DOHH2 (cell line): ENCODE data around the gene DACT2.
"Not testable (repeated sequence)": the region's sequence is repeated elsewhere in the genome, so short reads cannot be mapped to it uniquely, and the experiment has no call there.

ENCODE experiments used
- H3F3A ChIP-seq: fragments of 200-600 bp; sonication (generic), shearing (Covaris generic); 2 replicates; pipeline ENCODE4 v1.6.0; 2016; ENCODE audit warnings: antibody characterized with exemption, mild to moderate bottlenecking; ENCODE audit not compliant: control insufficient read depth, insufficient read depth
- H3K27ac ChIP-seq: fragments of 200-600 bp; sonication (generic); 2 replicates; pipeline ENCODE4 v1.5.1; 2014; ENCODE audit warnings: low read depth, mild to moderate bottlenecking, low read length, moderate library complexity
- H3K27me3 ChIP-seq: fragments of 200-600 bp; sonication (generic); 2 replicates; pipeline ENCODE4 v1.6.1; 2014; ENCODE audit warnings: mild to moderate bottlenecking, low read length, mixed read lengths; ENCODE audit not compliant: control insufficient read depth
- H3K36me3 ChIP-seq: fragments of 200-600 bp; sonication (generic); 2 replicates; pipeline ENCODE4 v1.6.1; 2014; ENCODE audit warnings: mild to moderate bottlenecking, low read length, moderate library complexity, mixed read lengths; ENCODE audit not compliant: control insufficient read depth
- H3K4me1 ChIP-seq: fragments of 200-600 bp; sonication (generic); 2 replicates; pipeline ENCODE4 v1.6.1; 2014; ENCODE audit warnings: mild to moderate bottlenecking, low read length, mixed read lengths; ENCODE audit not compliant: control insufficient read depth
- H3K4me2 ChIP-seq: fragments of 200-600 bp; sonication (generic); 2 replicates; pipeline ENCODE4 v1.6.0; 2014; ENCODE audit warnings: mild to moderate bottlenecking, low read length, moderate library complexity
- H3K4me3 ChIP-seq: fragments of 200-600 bp; sonication (generic); 2 replicates; pipeline ENCODE4 v1.5.1; 2014; ENCODE audit warnings: mild to moderate bottlenecking, low read length, mixed read lengths
- H3K79me2 ChIP-seq: fragments of 200-600 bp; sonication (generic); 2 replicates; pipeline ENCODE4 v1.6.1; 2014; ENCODE audit warnings: mild to moderate bottlenecking, low read length, mixed read lengths; ENCODE audit not compliant: control insufficient read depth
- H3K9me2 ChIP-seq: fragments of 200-600 bp; sonication (generic); replicated peaks from 2 replicates; pipeline ENCODE4 v1.6.1; 2014; ENCODE audit warnings: mild to moderate bottlenecking, low read length, mixed read lengths; ENCODE audit not compliant: control insufficient read depth
- H3K9me3 ChIP-seq: fragments of 200-600 bp; sonication (generic); 2 replicates; pipeline ENCODE4 v1.6.1; 2014; ENCODE audit warnings: antibody characterized with exemption, low read length, mixed read lengths; ENCODE audit not compliant: control insufficient read depth, insufficient read depth
- H4K20me1 ChIP-seq: fragments of 200-600 bp; sonication (generic); 2 replicates; pipeline ENCODE4 v1.6.0; 2014; ENCODE audit warnings: low read depth, mild to moderate bottlenecking, antibody characterized with exemption, low read length, moderate library complexity; ENCODE audit not compliant: control insufficient read depth, insufficient read depth
- EZH2phosphoT487 ChIP-seq: fragments of 200-600 bp; sonication (generic); IDR thresholded peaks from 2 replicates; pipeline ENCODE4 v1.6.1; 2017; ENCODE audit warnings: borderline replicate concordance, mild to moderate bottlenecking, antibody characterized with exemption, low read length, moderate library complexity, mixed read lengths
- TF ChIP-seq, protein P1 (sequence below): fragments of 200-600 bp; sonication (generic); IDR thresholded peaks from one replicate; pipeline ENCODE4 v1.5.1; 2014; ENCODE audit warnings: antibody characterized with exemption, mild to moderate bottlenecking, low read depth, low read length; ENCODE audit not compliant: poor library complexity, severe bottlenecking

Gene DACT2

DNA sequence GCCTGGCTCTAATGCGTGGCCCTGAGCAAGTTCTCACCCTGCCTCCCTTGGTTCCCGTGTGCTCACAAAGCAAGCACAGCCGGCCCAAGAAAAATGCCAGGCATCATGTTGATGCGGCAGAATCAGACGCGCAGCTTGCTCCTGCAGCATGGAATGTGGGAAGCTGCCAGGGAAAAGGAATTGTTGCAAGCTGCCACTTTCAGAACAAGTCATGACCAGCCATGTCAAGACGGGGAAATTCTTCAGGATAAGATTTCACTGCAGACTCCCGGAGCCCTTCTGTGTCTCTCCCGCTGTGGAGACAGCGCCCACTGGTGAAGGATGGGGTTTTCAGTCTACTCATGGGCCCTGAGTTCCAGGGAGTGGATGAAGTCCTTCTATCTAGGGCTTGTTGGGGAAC is 4.6 kb downstream of the DACT2 start:
- Histone ChIP-seq H3F3A (no peaks in the 10 kb centered on the region), H3K9me3 (peaks cover 5% of the 10 kb centered on the region; the same call in 1 of the 2 replicates), H3K4me1 (no peaks in the 10 kb centered on the region), H3K79me2 (no peaks in the 10 kb centered on the region), H3K4me2 (no peak overlapping the region), H3K4me3 (no peak overlapping the region), H3K36me3 (no peaks in the 10 kb centered on the region), H4K20me1 (no peaks in the 10 kb centered on the region), H3K27me3 (no peaks in the 10 kb centered on the region), H3K27ac (no peak overlapping the region), H3K9me2 (no peaks in the 10 kb centered on the region)
- TF ChIP-seq, protein P1, sequence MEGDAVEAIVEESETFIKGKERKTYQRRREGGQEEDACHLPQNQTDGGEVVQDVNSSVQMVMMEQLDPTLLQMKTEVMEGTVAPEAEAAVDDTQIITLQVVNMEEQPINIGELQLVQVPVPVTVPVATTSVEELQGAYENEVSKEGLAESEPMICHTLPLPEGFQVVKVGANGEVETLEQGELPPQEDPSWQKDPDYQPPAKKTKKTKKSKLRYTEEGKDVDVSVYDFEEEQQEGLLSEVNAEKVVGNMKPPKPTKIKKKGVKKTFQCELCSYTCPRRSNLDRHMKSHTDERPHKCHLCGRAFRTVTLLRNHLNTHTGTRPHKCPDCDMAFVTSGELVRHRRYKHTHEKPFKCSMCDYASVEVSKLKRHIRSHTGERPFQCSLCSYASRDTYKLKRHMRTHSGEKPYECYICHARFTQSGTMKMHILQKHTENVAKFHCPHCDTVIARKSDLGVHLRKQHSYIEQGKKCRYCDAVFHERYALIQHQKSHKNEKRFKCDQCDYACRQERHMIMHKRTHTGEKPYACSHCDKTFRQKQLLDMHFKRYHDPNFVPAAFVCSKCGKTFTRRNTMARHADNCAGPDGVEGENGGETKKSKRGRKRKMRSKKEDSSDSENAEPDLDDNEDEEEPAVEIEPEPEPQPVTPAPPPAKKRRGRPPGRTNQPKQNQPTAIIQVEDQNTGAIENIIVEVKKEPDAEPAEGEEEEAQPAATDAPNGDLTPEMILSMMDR: no peak
- TF ChIP-seq EZH2phosphoT487: no peak

DNA sequence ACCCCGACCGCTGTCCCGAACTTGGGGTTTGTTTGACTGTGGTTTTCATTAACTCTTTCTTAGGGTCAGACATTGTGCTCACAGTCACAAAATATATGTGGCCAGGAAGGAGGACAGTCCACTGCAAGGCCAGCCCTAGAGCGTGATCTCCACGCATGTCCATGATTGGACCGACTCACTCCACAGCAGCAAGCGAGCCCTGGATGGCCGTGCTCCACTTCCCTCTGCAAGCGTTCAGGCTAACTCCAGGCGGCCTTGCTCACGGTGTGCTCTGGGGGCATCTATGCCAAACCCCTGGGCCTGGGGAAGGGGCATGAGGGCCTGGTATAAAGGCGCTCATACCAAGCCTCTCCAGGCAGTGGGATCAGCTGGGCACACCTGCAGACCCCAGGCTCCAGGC is 5.6 kb downstream of the DACT2 start:
- Histone ChIP-seq H3K4me1 (no peaks in the 10 kb centered on the region), H3K4me2 (no peak overlapping the region), H3K9me2 (no peaks in the 10 kb centered on the region), H4K20me1 (no peaks in the 10 kb centered on the region), H3K27me3 (no peaks in the 10 kb centered on the region), H3F3A (no peaks in the 10 kb centered on the region), H3K9me3 (peaks cover 7% of the 10 kb centered on the region; the same call in 1 of the 2 replicates), H3K4me3 (no peak overlapping the region), H3K27ac (no peak overlapping the region), H3K79me2 (no peaks in the 10 kb centered on the region), H3K36me3 (no peaks in the 10 kb centered on the region)
- TF ChIP-seq, protein P1: no peak
- TF ChIP-seq EZH2phosphoT487: no peak

DNA sequence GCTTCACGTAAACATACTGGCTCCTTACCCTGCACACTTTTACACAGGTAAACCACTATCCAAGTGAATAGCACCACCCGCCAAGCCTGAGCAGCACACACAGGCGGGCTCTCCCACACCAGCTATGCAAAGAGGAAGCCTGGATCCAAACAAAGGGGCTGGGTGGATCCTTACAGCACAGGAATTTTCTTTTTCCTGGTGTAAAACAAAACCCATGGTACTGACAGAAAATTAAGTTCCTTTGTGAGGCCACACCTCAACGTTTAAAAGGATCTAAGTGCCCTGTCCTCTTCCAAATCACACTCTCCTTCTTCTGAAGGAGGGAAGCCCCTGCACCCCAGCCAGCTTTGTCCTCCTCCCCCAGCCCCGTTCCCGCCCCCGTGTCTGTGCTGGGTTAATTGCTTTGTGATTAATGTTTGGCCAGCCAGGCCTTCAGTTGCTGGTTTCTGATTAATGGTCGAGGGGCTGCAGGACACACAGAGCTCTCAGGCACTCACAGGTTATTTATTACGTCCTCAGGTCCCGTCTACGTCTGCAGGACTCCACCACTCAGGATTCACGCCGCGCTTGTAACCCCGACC is 6.1 kb downstream of the DACT2 start:
- Histone ChIP-seq H3K36me3 (no peaks in the 10 kb centered on the region), H3K9me3 (peaks cover 12% of the 10 kb centered on the region; the same call in 1 of the 2 replicates), H3K27ac (no peak overlapping the region), H3F3A (no peaks in the 10 kb centered on the region), H3K9me2 (no peaks in the 10 kb centered on the region), H3K4me3 (no peak overlapping the region), H3K4me1 (no peaks in the 10 kb centered on the region), H3K79me2 (no peaks in the 10 kb centered on the region), H3K4me2 (no peak overlapping the region), H4K20me1 (no peaks in the 10 kb centered on the region), H3K27me3 (no peaks in the 10 kb centered on the region)
- TF ChIP-seq, protein P1: no peak
- TF ChIP-seq EZH2phosphoT487: no peak

DNA sequence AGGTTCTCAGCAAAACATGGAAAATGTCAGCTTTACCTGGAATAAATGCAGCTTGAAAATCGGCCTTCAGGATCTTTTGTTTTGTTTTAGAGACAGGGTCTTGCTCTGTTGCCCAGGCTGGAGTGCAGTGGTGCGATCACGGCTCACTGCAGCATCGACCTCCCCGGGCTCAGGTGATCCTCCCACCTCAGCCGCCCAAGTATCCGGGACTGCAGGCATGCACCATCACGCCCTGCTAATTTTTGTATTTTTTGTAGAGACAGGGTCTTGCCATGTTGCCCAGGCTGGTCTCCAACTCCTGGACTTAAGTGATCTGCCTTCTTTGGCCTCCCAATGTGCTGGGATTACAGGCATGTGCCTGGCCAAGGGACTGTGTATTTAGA is 7.5 kb downstream of the DACT2 start:
- not testable (repeated sequence) for H3F3A ChIP-seq, H3K4me2 ChIP-seq, H3K79me2 ChIP-seq, H3K27ac ChIP-seq, H3K4me1 ChIP-seq, H3K4me3 ChIP-seq, H3K27me3 ChIP-seq, H3K36me3 ChIP-seq, H3K9me2 ChIP-seq, H4K20me1 ChIP-seq
- peaks cover 19% of the 10 kb centered on the region; the same call in 1 of the 2 replicates for H3K9me3 ChIP-seq
